Panc1 (cell line): Measurements from ENCODE around the gene MEMO1.

Experiments used
- POLR2AphosphoS5 ChIP-seq: IDR thresholded peaks from 2 replicates; pipeline ENCODE4 v1.6.1; 2012; ENCODE audit warnings: mild to moderate bottlenecking, low read depth, low read length, moderate library complexity
- SIN3A ChIP-seq: IDR thresholded peaks from 2 replicates; pipeline ENCODE4 v1.6.1; 2012; ENCODE audit warnings: low read depth, mild to moderate bottlenecking, low read length, moderate library complexity, borderline replicate concordance; ENCODE audit not compliant: insufficient read depth
- TCF7L2 ChIP-seq: IDR thresholded peaks from 2 replicates; pipeline ENCODE4 v1.6.1; 2011; ENCODE audit warnings: mild to moderate bottlenecking, low read depth, low read length, inconsistent platforms
- TF ChIP-seq, protein P1 (sequence below), 2 experiments: IDR thresholded peaks; 2 replicates each; pipeline ENCODE4 v1.6.1; 2011 to 2012; ENCODE audit warnings: low read depth in 2 of 2, control low read depth in 1 of 2, low read length in 1 of 2, mild to moderate bottlenecking in 1 of 2, moderate library complexity in 1 of 2; ENCODE audit not compliant: insufficient read depth in 1 of 2
- TF ChIP-seq, protein P2 (sequence below): fragments of 450-650 bp; IDR thresholded peaks from 2 replicates; pipeline ENCODE4 v1.5.1; 2017; ENCODE audit warnings: mild to moderate bottlenecking

DNA sequence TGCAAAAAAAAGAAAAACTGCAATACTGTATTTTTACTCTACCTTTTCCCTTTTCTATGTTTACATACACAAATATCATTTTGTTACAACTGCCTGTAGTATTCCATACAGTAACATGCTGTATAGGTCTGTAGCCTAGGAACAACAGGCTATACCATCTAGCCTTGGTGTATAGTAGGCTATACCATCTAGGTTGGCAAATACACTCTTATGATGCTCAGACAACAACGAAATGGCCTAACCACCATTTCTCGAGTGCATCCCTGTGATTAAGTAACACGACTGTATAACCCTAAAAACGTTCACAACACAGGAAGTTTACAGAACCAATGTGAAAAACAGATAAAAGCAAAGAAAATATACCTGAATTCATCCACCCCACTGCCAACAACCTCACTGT, 64.0 kb downstream of the MEMO1 start:
- TF ChIP-seq, protein P1, sequence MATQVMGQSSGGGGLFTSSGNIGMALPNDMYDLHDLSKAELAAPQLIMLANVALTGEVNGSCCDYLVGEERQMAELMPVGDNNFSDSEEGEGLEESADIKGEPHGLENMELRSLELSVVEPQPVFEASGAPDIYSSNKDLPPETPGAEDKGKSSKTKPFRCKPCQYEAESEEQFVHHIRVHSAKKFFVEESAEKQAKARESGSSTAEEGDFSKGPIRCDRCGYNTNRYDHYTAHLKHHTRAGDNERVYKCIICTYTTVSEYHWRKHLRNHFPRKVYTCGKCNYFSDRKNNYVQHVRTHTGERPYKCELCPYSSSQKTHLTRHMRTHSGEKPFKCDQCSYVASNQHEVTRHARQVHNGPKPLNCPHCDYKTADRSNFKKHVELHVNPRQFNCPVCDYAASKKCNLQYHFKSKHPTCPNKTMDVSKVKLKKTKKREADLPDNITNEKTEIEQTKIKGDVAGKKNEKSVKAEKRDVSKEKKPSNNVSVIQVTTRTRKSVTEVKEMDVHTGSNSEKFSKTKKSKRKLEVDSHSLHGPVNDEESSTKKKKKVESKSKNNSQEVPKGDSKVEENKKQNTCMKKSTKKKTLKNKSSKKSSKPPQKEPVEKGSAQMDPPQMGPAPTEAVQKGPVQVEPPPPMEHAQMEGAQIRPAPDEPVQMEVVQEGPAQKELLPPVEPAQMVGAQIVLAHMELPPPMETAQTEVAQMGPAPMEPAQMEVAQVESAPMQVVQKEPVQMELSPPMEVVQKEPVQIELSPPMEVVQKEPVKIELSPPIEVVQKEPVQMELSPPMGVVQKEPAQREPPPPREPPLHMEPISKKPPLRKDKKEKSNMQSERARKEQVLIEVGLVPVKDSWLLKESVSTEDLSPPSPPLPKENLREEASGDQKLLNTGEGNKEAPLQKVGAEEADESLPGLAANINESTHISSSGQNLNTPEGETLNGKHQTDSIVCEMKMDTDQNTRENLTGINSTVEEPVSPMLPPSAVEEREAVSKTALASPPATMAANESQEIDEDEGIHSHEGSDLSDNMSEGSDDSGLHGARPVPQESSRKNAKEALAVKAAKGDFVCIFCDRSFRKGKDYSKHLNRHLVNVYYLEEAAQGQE (IDR thresholded peaks at IDR 0.05; ENCODE audit: insufficient read depth in 1 of 2, low read depth in 2 of 2, low read length in 1 of 2): no peak
- TF ChIP-seq, protein P2, sequence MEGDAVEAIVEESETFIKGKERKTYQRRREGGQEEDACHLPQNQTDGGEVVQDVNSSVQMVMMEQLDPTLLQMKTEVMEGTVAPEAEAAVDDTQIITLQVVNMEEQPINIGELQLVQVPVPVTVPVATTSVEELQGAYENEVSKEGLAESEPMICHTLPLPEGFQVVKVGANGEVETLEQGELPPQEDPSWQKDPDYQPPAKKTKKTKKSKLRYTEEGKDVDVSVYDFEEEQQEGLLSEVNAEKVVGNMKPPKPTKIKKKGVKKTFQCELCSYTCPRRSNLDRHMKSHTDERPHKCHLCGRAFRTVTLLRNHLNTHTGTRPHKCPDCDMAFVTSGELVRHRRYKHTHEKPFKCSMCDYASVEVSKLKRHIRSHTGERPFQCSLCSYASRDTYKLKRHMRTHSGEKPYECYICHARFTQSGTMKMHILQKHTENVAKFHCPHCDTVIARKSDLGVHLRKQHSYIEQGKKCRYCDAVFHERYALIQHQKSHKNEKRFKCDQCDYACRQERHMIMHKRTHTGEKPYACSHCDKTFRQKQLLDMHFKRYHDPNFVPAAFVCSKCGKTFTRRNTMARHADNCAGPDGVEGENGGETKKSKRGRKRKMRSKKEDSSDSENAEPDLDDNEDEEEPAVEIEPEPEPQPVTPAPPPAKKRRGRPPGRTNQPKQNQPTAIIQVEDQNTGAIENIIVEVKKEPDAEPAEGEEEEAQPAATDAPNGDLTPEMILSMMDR: no peak
- TF ChIP-seq POLR2AphosphoS5 (no peak), SIN3A (no peak), TCF7L2 (no peak)
